PC-3 (cell line): Measurements from ENCODE around the gene KCNT1.

Experiments used
- CTCF ChIP-seq: fragments of 300-600 bp; sonication (generic); conservative IDR thresholded peaks from 2 replicates; pipeline ENCODE4 v1.5.1; 2017; ENCODE audit warnings: antibody characterized with exemption, low read depth, mild to moderate bottlenecking, low read length
- EZH2 ChIP-seq: fragments of 300-600 bp; sonication (generic); IDR thresholded peaks from one replicate; pipeline ENCODE4 v1.6.1; 2017; ENCODE audit warnings: antibody characterized with exemption, mild to moderate bottlenecking, low read length; ENCODE audit not compliant: unreplicated experiment
- EZH2phosphoT487 ChIP-seq: fragments of 300-600 bp; sonication (generic); IDR thresholded peaks from 2 replicates; pipeline ENCODE4 v1.6.1; 2018; ENCODE audit warnings: mild to moderate bottlenecking, antibody characterized with exemption, low read length, borderline replicate concordance

DNA sequence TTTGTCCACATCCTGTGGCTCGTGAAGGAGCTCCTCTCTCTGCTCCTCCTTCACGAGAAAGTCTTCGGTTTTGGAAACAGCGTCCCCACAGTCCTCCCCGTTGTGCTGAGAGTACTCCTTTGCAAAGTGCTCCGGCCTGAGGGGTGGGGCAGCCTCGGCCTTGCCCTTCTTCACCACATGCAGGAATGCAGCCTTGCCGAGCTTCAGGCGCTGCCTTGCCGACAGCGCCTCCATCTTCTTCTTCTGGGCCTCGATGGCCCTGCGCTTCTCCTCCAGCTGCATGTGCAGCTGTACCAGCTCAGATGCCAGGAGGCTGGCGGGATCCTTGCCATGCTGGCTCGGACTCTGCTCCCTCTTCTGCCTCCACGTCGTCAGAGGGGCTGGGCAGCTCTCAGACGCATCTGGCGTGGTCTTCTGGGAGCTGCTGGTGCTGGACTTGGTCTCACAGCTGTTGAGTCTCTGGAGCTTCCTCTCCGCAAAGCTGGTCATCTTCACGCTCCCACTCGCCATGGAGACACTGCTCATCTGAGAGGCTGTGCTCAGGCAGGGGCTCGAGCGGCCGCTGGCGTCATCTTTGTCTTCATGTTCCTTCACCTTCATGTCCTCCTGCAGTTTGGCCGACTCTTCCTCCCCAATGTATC lies 119.9 kb downstream of the KCNT1 start:
- TF ChIP-seq CTCF (no peak), EZH2 (no peak), EZH2phosphoT487 (no peak)
